Measurements from ENCODE around the gene HTATIP2.

The HTATIP2 gene

DNA sequence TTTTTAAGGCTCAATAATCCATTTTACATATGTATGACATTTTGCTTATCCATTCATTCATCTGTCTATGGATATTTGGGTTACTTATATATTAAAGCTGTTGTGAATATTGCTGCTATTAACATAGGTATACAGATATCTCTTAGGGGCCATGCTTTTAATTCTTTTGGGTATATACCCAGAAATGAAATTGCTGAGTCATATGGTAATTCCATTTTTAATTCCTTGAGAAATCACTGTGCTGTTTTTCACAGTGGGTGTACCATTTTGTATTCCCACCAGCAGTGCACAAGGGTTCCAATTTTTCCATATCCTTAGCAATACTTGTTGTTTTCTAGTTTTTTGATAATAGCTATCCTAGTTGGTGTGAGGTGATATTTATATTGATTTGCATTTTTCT lies 43.0 kb downstream of the HTATIP2 start:
- no peak overlapping the region for H3K4me3 ChIP-seq (ENCODE audit: low read depth in 1 of 2, low read length in 2 of 2)
- H3K4me1 ChIP-seq (ENCODE audit: control insufficient read depth in 1 of 2, insufficient read depth in 2 of 2, low read length in 2 of 2) = no peaks in the 10 kb centered on the region
- H3K36me3 ChIP-seq (ENCODE audit: control insufficient read depth in 1 of 2, insufficient read depth in 2 of 2, low read length in 2 of 2) = peaks cover 24 to 25% of the 10 kb centered on the region in 2 donors
- H3K27me3 ChIP-seq (ENCODE audit: low read depth, low read length) = no peaks in the 10 kb centered on the region
- no peaks in the 10 kb centered on the region for H3K9me3 ChIP-seq (ENCODE audit: control insufficient read depth in 1 of 2, low read length in 2 of 2)
- no peak overlapping the region for H3K27ac ChIP-seq (ENCODE audit: low read length)

DNA sequence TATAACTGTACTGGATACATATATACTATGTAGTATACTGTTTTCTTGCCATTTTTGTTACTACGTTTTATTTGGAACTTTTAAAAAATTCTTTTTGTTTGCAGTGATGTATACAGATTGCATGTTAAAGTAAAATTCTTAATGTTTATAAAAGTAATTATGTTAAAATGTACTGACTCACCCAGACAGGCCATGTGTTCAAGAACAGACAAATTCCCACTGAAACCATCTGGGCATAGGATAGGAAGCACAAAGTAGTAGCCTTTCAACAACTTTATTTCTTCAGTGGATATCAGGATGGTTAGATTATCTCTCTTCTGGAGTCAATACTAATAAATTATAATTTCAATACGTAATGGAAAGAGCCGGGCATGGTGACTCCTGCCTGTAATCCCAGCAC lies 43.8 kb downstream of the HTATIP2 start:
- H3K4me1 ChIP-seq (ENCODE audit: control insufficient read depth in 1 of 2, insufficient read depth in 2 of 2, low read length in 2 of 2) = no peaks in the 10 kb centered on the region
- H3K36me3 ChIP-seq (ENCODE audit: control insufficient read depth in 1 of 2, insufficient read depth in 2 of 2, low read length in 2 of 2) = peaks cover 24 to 25% of the 10 kb centered on the region in 2 donors
- no peak overlapping the region for H3K4me3 ChIP-seq (ENCODE audit: low read depth in 1 of 2, low read length in 2 of 2)
- no peak overlapping the region for H3K27ac ChIP-seq (ENCODE audit: low read length)
- no peaks in the 10 kb centered on the region for H3K9me3 ChIP-seq (ENCODE audit: control insufficient read depth in 1 of 2, low read length in 2 of 2)
- H3K27me3 ChIP-seq (ENCODE audit: low read depth, low read length) = no peaks in the 10 kb centered on the region

DNA sequence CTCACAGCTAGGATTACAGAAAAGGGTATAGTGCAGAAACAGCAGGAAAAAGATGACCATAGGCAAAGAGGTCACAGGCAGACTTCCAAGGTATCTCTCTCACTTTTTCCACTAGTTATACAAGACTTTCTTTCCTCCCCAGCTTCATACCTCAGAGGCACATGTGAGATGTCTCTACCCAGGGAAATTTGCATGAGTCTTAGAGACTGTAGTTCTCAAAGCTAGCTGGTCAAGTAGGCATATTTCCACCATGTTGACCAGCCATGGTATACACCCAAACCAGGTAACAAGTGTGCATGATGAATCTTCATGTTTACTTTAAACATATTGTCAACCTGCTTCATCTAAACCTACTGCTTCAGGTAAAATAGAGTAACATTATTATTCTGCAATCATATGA lies 51.9 kb downstream of the HTATIP2 start:
- H3K27me3 ChIP-seq (ENCODE audit: low read depth, low read length) = no peaks in the 10 kb centered on the region
- H3K9me3 ChIP-seq (ENCODE audit: control insufficient read depth in 1 of 2, low read length in 2 of 2) = no peaks in the 10 kb centered on the region
- no peak overlapping the region for H3K4me3 ChIP-seq (ENCODE audit: low read depth in 1 of 2, low read length in 2 of 2)
- no peaks in the 10 kb centered on the region for H3K4me1 ChIP-seq (ENCODE audit: control insufficient read depth in 1 of 2, insufficient read depth in 2 of 2, low read length in 2 of 2)
- peaks cover 4 to 12% of the 10 kb centered on the region in 2 donors for H3K36me3 ChIP-seq (ENCODE audit: control insufficient read depth in 1 of 2, insufficient read depth in 2 of 2, low read length in 2 of 2)
- H3K27ac ChIP-seq (ENCODE audit: low read length) = no peak overlapping the region

DNA sequence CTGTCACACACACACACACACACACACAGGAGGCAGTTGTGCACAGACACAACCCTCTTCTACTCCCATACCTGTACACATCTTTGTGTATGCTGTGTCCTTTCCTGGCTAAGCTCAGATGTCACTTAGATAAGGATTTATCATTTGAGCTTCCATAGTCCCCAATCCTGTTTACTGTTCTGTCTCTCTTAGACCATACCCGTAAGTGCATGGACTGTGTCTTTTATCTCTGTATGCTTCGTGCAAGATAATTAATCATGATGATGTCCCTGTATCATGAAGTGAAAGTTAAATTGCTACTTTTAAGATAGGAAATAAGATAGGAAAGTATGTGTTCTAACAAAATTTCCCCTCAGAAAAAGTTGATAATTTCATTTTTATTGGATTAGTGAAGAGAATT lies 54.3 kb downstream of the HTATIP2 start:
- Histone ChIP-seq H3K27me3 (ENCODE audit: low read depth, low read length) (no peaks in the 10 kb centered on the region), H3K27ac (ENCODE audit: low read length) (no peak overlapping the region), H3K4me1 (ENCODE audit: control insufficient read depth in 1 of 2, insufficient read depth in 2 of 2, low read length in 2 of 2) (no peaks in the 10 kb centered on the region), H3K4me3 (ENCODE audit: low read depth in 1 of 2, low read length in 2 of 2) (no peak overlapping the region), H3K9me3 (ENCODE audit: control insufficient read depth in 1 of 2, low read length in 2 of 2) (no peaks in the 10 kb centered on the region), H3K36me3 (ENCODE audit: control insufficient read depth in 1 of 2, insufficient read depth in 2 of 2, low read length in 2 of 2) (peaks cover 4 to 18% of the 10 kb centered on the region in 2 donors)

DNA sequence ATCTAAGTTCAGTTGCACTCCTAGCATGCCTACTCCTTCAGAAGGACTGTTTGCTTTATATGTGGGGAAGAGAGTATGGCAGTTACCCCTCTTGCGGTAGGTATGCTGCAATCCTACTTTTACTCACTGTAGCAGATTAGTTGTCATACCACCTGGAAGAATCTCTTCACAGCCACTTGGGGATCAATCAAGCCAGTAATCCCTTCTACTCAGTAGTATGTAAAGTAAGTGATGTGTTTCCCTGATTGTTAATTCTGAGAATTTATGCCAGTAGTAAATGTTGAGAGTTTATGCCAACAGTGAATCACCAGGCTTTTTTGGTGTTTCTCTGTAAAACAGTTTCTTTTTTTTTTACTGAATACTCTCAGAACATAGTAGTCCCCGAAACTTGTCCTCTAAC lies 58.4 kb downstream of the HTATIP2 start:
- Histone ChIP-seq H3K27me3 (ENCODE audit: low read depth, low read length) (no peaks in the 10 kb centered on the region), H3K27ac (ENCODE audit: low read length) (no peak overlapping the region), H3K4me1 (ENCODE audit: control insufficient read depth in 1 of 2, insufficient read depth in 2 of 2, low read length in 2 of 2) (no peaks in the 10 kb centered on the region), H3K4me3 (ENCODE audit: low read depth in 1 of 2, low read length in 2 of 2) (no peak overlapping the region), H3K9me3 (ENCODE audit: control insufficient read depth in 1 of 2, low read length in 2 of 2) (no peaks in the 10 kb centered on the region), H3K36me3 (ENCODE audit: control insufficient read depth in 1 of 2, insufficient read depth in 2 of 2, low read length in 2 of 2) (peaks cover 0 to 19% of the 10 kb centered on the region in 2 donors)

DNA sequence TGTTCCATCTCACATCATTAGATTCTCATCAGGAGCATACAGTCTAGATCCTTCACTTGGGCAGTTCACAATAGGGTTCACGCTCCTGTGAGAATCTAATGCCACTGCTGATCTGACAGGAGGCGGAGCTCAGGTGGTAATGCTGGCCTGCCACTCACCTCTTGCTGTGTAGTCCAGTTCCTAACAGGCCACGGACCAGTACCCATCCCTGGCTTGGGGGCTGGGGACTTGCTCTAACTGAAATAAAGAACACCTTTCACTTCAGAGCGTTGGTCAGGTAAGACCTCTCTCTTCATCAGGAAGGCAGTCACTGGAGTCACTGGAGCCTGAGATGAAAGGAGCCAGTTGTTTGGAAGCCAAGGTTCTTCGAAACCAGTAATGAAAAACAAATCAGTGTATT lies 65.7 kb downstream of the HTATIP2 start:
- H3K36me3 ChIP-seq (ENCODE audit: control insufficient read depth in 1 of 2, insufficient read depth in 2 of 2, low read length in 2 of 2) = peaks cover 6 to 7% of the 10 kb centered on the region in 2 donors
- no peaks in the 10 kb centered on the region for H3K9me3 ChIP-seq (ENCODE audit: control insufficient read depth in 1 of 2, low read length in 2 of 2)
- no peak overlapping the region for H3K4me3 ChIP-seq (ENCODE audit: low read depth in 1 of 2, low read length in 2 of 2)
- H3K27me3 ChIP-seq (ENCODE audit: low read depth, low read length) = no peaks in the 10 kb centered on the region
- H3K4me1 ChIP-seq (ENCODE audit: control insufficient read depth in 1 of 2, insufficient read depth in 2 of 2, low read length in 2 of 2) = no peaks in the 10 kb centered on the region
- no peak overlapping the region for H3K27ac ChIP-seq (ENCODE audit: low read length)

Measured in muscle layer of duodenum (tissue), 2 donors.